Calu3 (cell line): ENCODE data around the gene ANKMY1. TPM values are rescaled to one million over a fixed set of nuclear protein-coding genes. Genes with fewer than 3 reads are reported as not detected.
A peak's percentile ranks its signal among the peaks of the same experiment; 100 is the strongest.

Source experiments
- BruUV-seq: library from RNA; stranded (reverse); fragments of 400-500 nt; replicated peaks from 2 replicates; lab custom pipeline; 2021; lab: Mats Ljungman, UMichigan
- CTCF ChIA-PET: fragments of 300-600 bp; sonication (Branson Sonifier 250); formaldehyde crosslinking; loops from one replicate; lab custom pipeline; 2022; ENCODE audit warnings: antibody characterized with exemption; lab: Charles Lee
- DNase-seq: peaks from one replicate; pipeline ENCODE4 v3.0.0; 2022
- H3K27ac Mint-ChIP-seq: one replicate; pipeline ENCODE4 v1.8.0; 2022; ENCODE audit warnings: mixed read lengths; ENCODE audit not compliant: unreplicated experiment
- H3K27me3 Mint-ChIP-seq: one replicate; pipeline ENCODE4 v1.8.0; 2022; ENCODE audit warnings: mixed read lengths; ENCODE audit not compliant: unreplicated experiment
- H3K36me3 Mint-ChIP-seq: one replicate; pipeline ENCODE4 v1.8.0; 2022; ENCODE audit warnings: mild to moderate bottlenecking, moderate library complexity, mixed read lengths; ENCODE audit not compliant: insufficient read depth, unreplicated experiment
- H3K4me1 Mint-ChIP-seq: one replicate; pipeline ENCODE4 v1.8.0; 2022; ENCODE audit warnings: mild to moderate bottlenecking, low read depth, mixed read lengths; ENCODE audit not compliant: unreplicated experiment
- H3K4me3 Mint-ChIP-seq: one replicate; pipeline ENCODE4 v1.8.0; 2022; ENCODE audit warnings: mild to moderate bottlenecking, low read depth, moderate library complexity, mixed read lengths; ENCODE audit not compliant: unreplicated experiment
- H3K9me3 Mint-ChIP-seq: one replicate; pipeline ENCODE4 v1.8.0; 2022; ENCODE audit warnings: low read depth, mixed read lengths; ENCODE audit not compliant: unreplicated experiment
- CTCF ChIP-seq: fragments of 200-600 bp; IDR thresholded peaks from one replicate; pipeline ENCODE4 v1.8.0; 2022; ENCODE audit warnings: antibody characterized with exemption; ENCODE audit not compliant: unreplicated experiment
- intact Hi-C: fragments of 100-400 bp; cut with micrococcal nuclease; formaldehyde crosslinking; loops from one replicate; pipeline ENCODE4 v1.10.0; 2022; ENCODE audit not compliant: unreplicated experiment
- total RNA-seq: library from RNA; stranded (reverse); gene quantifications from 2 replicates; pipeline ENCODE4 v1.2.3, GENCODE V29; 2022

The ANKMY1 gene
- total RNA-seq, 1 experiment from 2014 or later: 38.2 TPM

GRCh38 chr2:240517342-240517741 lies 40.4 kb downstream of the ANKMY1 start:
- intact Hi-C loops: loop anchor here (5.0 kb wide), 1 partner anchor 195 kb away; no protein-coding TSS in a partner anchor
- CTCF ChIA-PET: no interaction called here
- no peak for DNase-seq
- peaks cover 12% of the 10 kb centered on the region for H3K4me1 Mint-ChIP-seq
- H3K27ac Mint-ChIP-seq: no peak overlapping the region
- no peak for TF ChIP-seq CTCF
- no peak overlapping the region for H3K4me3 Mint-ChIP-seq
- peaks cover 18% of the 10 kb centered on the region for H3K36me3 Mint-ChIP-seq
- no peaks in the 10 kb centered on the region for H3K27me3 Mint-ChIP-seq
- H3K9me3 Mint-ChIP-seq: no peaks in the 10 kb centered on the region
- no TSS peak for BruUV-seq

- intact Hi-C loops: loop anchor here (5.0 kb wide), 1 partner anchor 198 kb away; no protein-coding TSS in a partner anchor
- Mint-ChIP-seq H3K27me3 (no peaks in the 10 kb centered on the region), H3K27ac (no peak overlapping the region), H3K4me3 (no peak overlapping the region), H3K9me3 (no peaks in the 10 kb centered on the region), H3K36me3 (peaks cover 28% of the 10 kb centered on the region), H3K4me1 (peaks cover 12% of the 10 kb centered on the region)
- BruUV-seq: no TSS peak
- DNase-seq: no peak
- CTCF ChIA-PET: interaction anchor here (0.9 to 2.5 kb wide), 4 partner anchors 43 to 325 kb away, joined by 5 to 14 read pairs (median 14); partner anchors contain the start of gene ANKMY1
- TF ChIP-seq CTCF: no peak
Measured at GRCh38 chr2:240514631-240515030, 43.2 kb downstream of the ANKMY1 start.

GRCh38 chr2:240513549-240514287 lies 44.1 kb downstream of the ANKMY1 start:
- Mint-ChIP-seq H3K4me1 (peaks cover 12% of the 10 kb centered on the region), H3K27me3 (no peaks in the 10 kb centered on the region), H3K36me3 (peaks cover 21% of the 10 kb centered on the region), H3K9me3 (no peaks in the 10 kb centered on the region), H3K27ac (peak overlapping the region; percentile 20), H3K4me3 (no peak overlapping the region)
- TF ChIP-seq CTCF: peak; percentile 91
- BruUV-seq: no TSS peak
- intact Hi-C loops: no loop called here
- CTCF ChIA-PET: interaction anchor here (0.6 to 2.5 kb wide), 9 partner anchors 14 to 326 kb away, joined by 3 to 14 read pairs (median 5); partner anchors contain the start of genes ANKMY1 and CAPN10
- DNase-seq: peak; percentile 90

DNA sequence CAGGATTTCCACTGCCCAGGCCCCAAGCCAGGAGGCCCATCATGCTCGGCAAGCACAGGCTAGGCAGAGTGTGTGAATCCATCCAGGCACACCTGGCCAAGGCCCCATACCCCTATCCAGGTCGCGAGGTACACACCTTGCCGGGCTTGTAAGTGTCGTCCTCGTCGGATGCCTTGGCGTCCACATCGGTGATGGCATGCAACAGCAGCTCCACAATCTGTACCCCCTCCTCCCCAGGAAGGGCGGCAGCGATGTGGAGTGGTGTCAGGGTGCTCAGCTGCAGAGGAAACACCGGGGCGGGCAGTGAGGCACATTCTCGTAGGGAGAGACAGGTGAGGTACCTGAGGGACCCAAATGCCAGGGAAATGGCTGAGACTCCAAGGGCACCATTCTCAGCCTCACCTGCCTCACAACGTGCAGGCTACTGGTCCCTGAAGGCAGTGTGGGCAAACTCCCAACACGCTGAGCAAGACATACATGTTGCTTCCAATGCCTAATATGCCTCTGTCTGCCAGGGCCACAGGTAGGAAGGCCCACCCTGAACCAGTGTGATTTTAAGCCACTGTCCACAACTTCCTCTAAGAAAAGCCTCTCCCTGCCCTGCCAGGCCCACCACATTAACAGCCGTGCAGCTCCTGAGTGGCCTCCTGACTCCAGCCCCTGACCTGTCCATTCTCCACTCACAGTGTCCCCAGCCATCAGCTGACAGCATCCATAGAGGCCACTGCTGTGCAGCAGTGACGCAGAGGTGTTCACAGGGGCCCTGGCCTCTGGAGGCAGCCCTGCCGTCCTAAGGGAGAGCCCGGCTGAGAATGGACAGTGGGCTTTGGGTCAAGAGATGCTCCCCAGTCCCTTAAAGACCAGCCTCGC lies 44.9 kb downstream of the ANKMY1 start:
- intact Hi-C loops: no loop called here
- BruUV-seq: no TSS peak
- Mint-ChIP-seq H3K9me3 (no peaks in the 10 kb centered on the region), H3K27ac (no peak overlapping the region), H3K4me3 (no peak overlapping the region), H3K4me1 (peaks cover 12% of the 10 kb centered on the region), H3K27me3 (no peaks in the 10 kb centered on the region), H3K36me3 (peaks cover 20% of the 10 kb centered on the region)
- CTCF ChIA-PET: interaction anchor here (2.5 kb wide), 1 partner anchor 327 kb away, joined by 14 read pairs; no protein-coding TSS in a partner anchor
- DNase-seq: no peak
- TF ChIP-seq CTCF: no peak
